NB4 (cell line): Measurements from ENCODE around the gene SLC1A4.

ENCODE experiments used
- DNase-seq: peaks from one replicate; pipeline ENCODE4 v3.0.0; 2010; ENCODE audit warnings: low read depth
- H3K4me3 ChIP-seq: one replicate; pipeline ENCODE4 v1.5.1; 2011; ENCODE audit warnings: mild to moderate bottlenecking, low read depth, low read length, moderate library complexity
- CTCF ChIP-seq: IDR thresholded peaks from one replicate; pipeline ENCODE4 v1.5.1; 2012; ENCODE audit warnings: low read depth, low read length
- MAX ChIP-seq: IDR thresholded peaks from 2 replicates; pipeline ENCODE4 v1.6.1; 2011; ENCODE audit warnings: low read depth, low read length
- MYC ChIP-seq: IDR thresholded peaks from 2 replicates; pipeline ENCODE4 v1.6.1; 2011; ENCODE audit warnings: low read depth, low read length
- POLR2A ChIP-seq: IDR thresholded peaks from 2 replicates; pipeline ENCODE4 v1.6.1; 2011; ENCODE audit warnings: mild to moderate bottlenecking; ENCODE audit not compliant: insufficient read length; ENCODE audit errors: extremely low read depth

Gene SLC1A4

GRCh38 chr2:65040400-65041261 lies 51.4 kb downstream of the SLC1A4 start:
- DNase-seq: peak; percentile 88
- TF ChIP-seq MAX (no peak), CTCF (peak; percentile 96), MYC (no peak), POLR2A (no peak)
- no peak overlapping the region for H3K4me3 ChIP-seq

- TF ChIP-seq CTCF (no peak), POLR2A (no peak), MYC (no peak), MAX (no peak)
- no peak overlapping the region for H3K4me3 ChIP-seq
- peak; percentile 65 for DNase-seq
These were observed 53.8 kb downstream of the SLC1A4 start for GRCh38 chr2:65043001-65043400.

- TF ChIP-seq MAX: no peak
- TF ChIP-seq CTCF: no peak
- no peak for TF ChIP-seq POLR2A
- DNase-seq: no peak
- H3K4me3 ChIP-seq: no peak overlapping the region
These were observed 55.0 kb downstream of the SLC1A4 start for GRCh38 chr2:65044097-65044735.

GRCh38 chr2:65045651-65046050 lies 56.5 kb downstream of the SLC1A4 start:
- no peak overlapping the region for H3K4me3 ChIP-seq
- TF ChIP-seq CTCF (no peak), MYC (peak; percentile 60), MAX (peak; percentile 77)

GRCh38 chr2:65046633-65047407 lies 57.6 kb downstream of the SLC1A4 start:
- no peak overlapping the region for H3K4me3 ChIP-seq
- TF ChIP-seq MYC (no peak), MAX (no peak), POLR2A (no peak), CTCF (no peak)
- DNase-seq: no peak

More at GRCh38 chr2:65045651-65046050, 56.5 kb downstream of the SLC1A4 start:
- peak; percentile 96 for DNase-seq
